Measurements from ENCODE around the gene NEO1.
A peak's percentile ranks its signal among the peaks of the same experiment; 100 is the strongest.
"Not testable (repeated sequence)": the region's sequence is repeated elsewhere in the genome, so short reads cannot be mapped to it uniquely, and the experiment has no call there.

Gene NEO1

GRCh38 chr15:73210630-73211029, 158.4 kb downstream of the NEO1 start:
- DNase-seq (ENCODE audit: low read depth) = no peak

- DNase-seq (ENCODE audit: low read depth) = no peak
Observed at GRCh38 chr15:73212424-73212823, 160.2 kb downstream of the NEO1 start.

GRCh38 chr15:73221450-73221849, 169.2 kb downstream of the NEO1 start:
- not testable (repeated sequence) for DNase-seq (ENCODE audit: low read depth)

- no peak for DNase-seq (ENCODE audit: low read depth)
Observed at GRCh38 chr15:73225358-73226015, 173.2 kb downstream of the NEO1 start.

GRCh38 chr15:73226093-73226814, 174.0 kb downstream of the NEO1 start:
- no peak for DNase-seq (ENCODE audit: low read depth)

GRCh38 chr15:73227433-73228056, 175.3 kb downstream of the NEO1 start:
- DNase-seq (ENCODE audit: low read depth) = no peak

- DNase-seq (ENCODE audit: low read depth) = no peak
Observed at GRCh38 chr15:73228128-73228646, 175.9 kb downstream of the NEO1 start.

GRCh38 chr15:73231661-73232419, 179.6 kb downstream of the NEO1 start:
- DNase-seq (ENCODE audit: low read depth) = no peak

GRCh38 chr15:73232776-73233175, 180.5 kb downstream of the NEO1 start:
- no peak for DNase-seq (ENCODE audit: low read depth)

GRCh38 chr15:73233623-73234022, 181.4 kb downstream of the NEO1 start:
- no peak for DNase-seq (ENCODE audit: low read depth)

GRCh38 chr15:73237910-73238309, 185.6 kb downstream of the NEO1 start:
- DNase-seq (ENCODE audit: low read depth) = no peak

GRCh38 chr15:73239564-73240215, 187.4 kb downstream of the NEO1 start:
- no peak for DNase-seq (ENCODE audit: low read depth)

- peak; percentile 44 for DNase-seq (ENCODE audit: low read depth)
Observed at GRCh38 chr15:73240866-73241499, 188.7 kb downstream of the NEO1 start.

- DNase-seq (ENCODE audit: low read depth) = no peak
Observed at GRCh38 chr15:73244333-73244732, 192.1 kb downstream of the NEO1 start.

- DNase-seq (ENCODE audit: low read depth) = no peak
Observed at GRCh38 chr15:73246439-73246838, 194.2 kb downstream of the NEO1 start.

GRCh38 chr15:73246898-73247297, 194.6 kb downstream of the NEO1 start:
- DNase-seq (ENCODE audit: low read depth) = no peak

GRCh38 chr15:73247331-73247730, 195.1 kb downstream of the NEO1 start:
- no peak for DNase-seq (ENCODE audit: low read depth)

- DNase-seq (ENCODE audit: low read depth) = no peak
Observed at GRCh38 chr15:73249499-73249898, 197.2 kb downstream of the NEO1 start.

GRCh38 chr15:73254598-73254997, 202.3 kb downstream of the NEO1 start:
- DNase-seq (ENCODE audit: low read depth) = no peak

GRCh38 chr15:73258271-73259108, 206.2 kb downstream of the NEO1 start:
- DNase-seq (ENCODE audit: low read depth) = no peak

Data from stimulated activated CD8-positive, alpha-beta memory T cell treated with anti-CD3 and anti-CD28 coated beads, Interleukin-15, amount 100 ng/mL, for 24 hours (primary cell).